Colonic mucosa (tissue), 4 donors: Measurements from ENCODE around the gene PTPRM. TPM values are rescaled to one million over a fixed set of nuclear protein-coding genes. Genes with fewer than 3 reads are reported as not detected.

Experiments used
- DNase-seq: peaks from one replicate; pipeline ENCODE4 v3.0.0-alpha.2; 2020
- H3K27ac ChIP-seq: fragments of 200-600 bp; one replicate; pipeline ENCODE4 v1.8.0; 2021
- H3K27me3 ChIP-seq: fragments of 200-600 bp; one replicate; pipeline ENCODE4 v1.8.0; 2021
- H3K36me3 ChIP-seq: fragments of 200-600 bp; one replicate; pipeline ENCODE4 v1.8.0; 2021
- H3K4me1 ChIP-seq: fragments of 200-600 bp; one replicate; pipeline ENCODE4 v1.8.0; 2021; ENCODE audit warnings: mild to moderate bottlenecking
- H3K4me3 ChIP-seq: fragments of 200-600 bp; one replicate; pipeline ENCODE4 v1.8.0; 2021
- H3K9ac ChIP-seq, 2 donors: one replicate each; pipeline ENCODE4 v1.7.0; 2013; ENCODE audit warnings: control low read depth in 2 of 2, low read depth in 2 of 2, low read length in 2 of 2
- H3K9me3 ChIP-seq: fragments of 200-600 bp; one replicate; pipeline ENCODE4 v1.8.0; 2021
- intact Hi-C: fragments of 100-400 bp; cut with DNase I; formaldehyde crosslinking; loops from one replicate; pipeline ENCODE4 v1.14.1; 2022
- total RNA-seq, 2 donors: library from RNA; stranded (reverse); fragmentation: NEBNext Ultra II Directional in 1 of 2; extraction: Animal tissue kit (Norgen Biotek cat#: 25700) in 1 of 2; gene quantifications; one replicate each; pipeline ENCODE4 v1.2.1, GENCODE V29; 2021
- TF ChIP-seq, protein P1 (sequence below): fragments of 200-600 bp; IDR thresholded peaks from one replicate; pipeline ENCODE4 v1.8.0; 2022; ENCODE audit warnings: antibody characterized with exemption, mild to moderate bottlenecking
- donor health status: healthy.
- donor health status: DM: no; HTN: no; CAD: no.
- donor health status: DM: no; HTN: no; CAD: no.

PTPRM gene
- total RNA-seq, 2 donors from 2014 or later, result 8.1 to 13.9 TPM

DNA sequence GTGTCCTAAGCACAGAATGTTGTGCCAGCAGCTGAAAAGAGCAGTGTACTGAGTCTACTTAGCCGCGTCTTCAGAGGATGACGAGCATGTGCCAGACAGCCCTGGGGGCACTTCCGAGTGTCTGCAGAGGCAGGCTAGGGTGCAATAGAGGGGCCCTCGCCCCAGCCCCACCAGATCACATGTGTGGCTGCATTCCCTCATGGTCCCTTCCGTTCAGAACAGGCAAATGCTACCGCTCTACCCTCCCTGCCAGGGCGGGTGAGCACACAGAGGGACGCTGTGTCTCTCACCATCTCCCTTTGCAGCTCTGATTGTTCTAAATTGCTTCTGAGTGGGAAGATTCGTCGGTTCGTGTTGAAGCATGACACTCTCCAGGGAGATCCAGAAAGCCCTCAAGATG, 829.9 kb downstream of the PTPRM start:
- Histone ChIP-seq H3K9ac (no peak overlapping the region), H3K4me1 (no peaks in the 10 kb centered on the region), H3K27me3 (no peaks in the 10 kb centered on the region), H3K27ac (no peak overlapping the region), H3K9me3 (no peaks in the 10 kb centered on the region), H3K4me3 (no peak overlapping the region), H3K36me3 (no peaks in the 10 kb centered on the region)
- intact Hi-C loops, result no loop called here
- TF ChIP-seq, protein P1, sequence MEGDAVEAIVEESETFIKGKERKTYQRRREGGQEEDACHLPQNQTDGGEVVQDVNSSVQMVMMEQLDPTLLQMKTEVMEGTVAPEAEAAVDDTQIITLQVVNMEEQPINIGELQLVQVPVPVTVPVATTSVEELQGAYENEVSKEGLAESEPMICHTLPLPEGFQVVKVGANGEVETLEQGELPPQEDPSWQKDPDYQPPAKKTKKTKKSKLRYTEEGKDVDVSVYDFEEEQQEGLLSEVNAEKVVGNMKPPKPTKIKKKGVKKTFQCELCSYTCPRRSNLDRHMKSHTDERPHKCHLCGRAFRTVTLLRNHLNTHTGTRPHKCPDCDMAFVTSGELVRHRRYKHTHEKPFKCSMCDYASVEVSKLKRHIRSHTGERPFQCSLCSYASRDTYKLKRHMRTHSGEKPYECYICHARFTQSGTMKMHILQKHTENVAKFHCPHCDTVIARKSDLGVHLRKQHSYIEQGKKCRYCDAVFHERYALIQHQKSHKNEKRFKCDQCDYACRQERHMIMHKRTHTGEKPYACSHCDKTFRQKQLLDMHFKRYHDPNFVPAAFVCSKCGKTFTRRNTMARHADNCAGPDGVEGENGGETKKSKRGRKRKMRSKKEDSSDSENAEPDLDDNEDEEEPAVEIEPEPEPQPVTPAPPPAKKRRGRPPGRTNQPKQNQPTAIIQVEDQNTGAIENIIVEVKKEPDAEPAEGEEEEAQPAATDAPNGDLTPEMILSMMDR, result no peak
- DNase-seq, result no peak

DNA sequence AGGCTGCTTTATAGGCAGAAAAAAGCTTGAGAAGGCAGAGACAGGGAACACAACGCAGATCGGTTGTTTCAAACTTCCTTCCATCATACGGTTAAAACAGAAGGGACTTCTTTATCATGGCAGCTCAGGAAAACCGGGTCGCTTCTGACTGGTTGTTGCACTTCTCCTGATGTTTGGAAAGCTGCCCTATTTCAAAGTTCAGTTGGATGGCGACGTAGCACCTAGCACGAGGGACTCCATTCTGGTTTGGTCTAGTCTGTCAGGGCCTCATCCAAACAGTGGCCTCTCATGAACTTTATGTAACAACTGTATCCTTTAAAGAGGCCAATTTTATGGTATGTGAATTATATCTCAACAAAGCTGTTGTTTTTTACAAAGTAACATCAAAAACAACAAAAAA, 832.0 kb downstream of the PTPRM start:
- no peak overlapping the region for H3K4me3 ChIP-seq
- no peak for DNase-seq
- H3K27ac ChIP-seq, result no peak overlapping the region
- TF ChIP-seq, protein P1, result no peak
- no peaks in the 10 kb centered on the region for H3K9me3 ChIP-seq
- no peaks in the 10 kb centered on the region for H3K4me1 ChIP-seq
- H3K36me3 ChIP-seq, result no peaks in the 10 kb centered on the region
- H3K27me3 ChIP-seq, result no peaks in the 10 kb centered on the region
- no peak overlapping the region for H3K9ac ChIP-seq
- intact Hi-C loops, result no loop called here

DNA sequence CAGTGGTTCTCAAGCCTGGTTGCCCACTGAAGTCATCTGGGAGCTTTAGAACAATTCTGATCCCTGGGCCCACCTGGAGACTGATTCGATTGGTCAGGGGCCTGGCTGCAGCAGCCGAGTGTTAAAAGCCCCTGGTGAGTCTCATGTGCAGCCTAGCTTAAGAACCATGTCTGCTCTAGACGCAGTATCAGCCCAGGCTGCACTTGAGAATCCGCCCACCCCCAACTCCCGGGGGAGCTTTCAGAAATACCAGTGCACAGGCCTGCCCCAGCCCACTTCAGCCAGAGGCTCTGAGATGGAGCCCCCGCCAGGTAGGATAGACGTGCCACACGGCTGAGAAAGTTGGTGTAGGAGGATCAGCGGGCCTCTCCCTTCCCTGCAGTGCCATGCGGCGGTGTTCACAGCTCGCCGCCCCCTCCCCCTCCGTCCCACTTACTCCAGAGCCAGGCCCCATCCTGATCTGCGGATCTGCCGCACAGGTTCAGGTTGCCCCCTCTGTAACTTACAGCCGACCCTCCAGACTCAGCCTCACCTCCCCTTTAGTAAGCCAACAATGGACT, 833.2 kb downstream of the PTPRM start:
- Histone ChIP-seq H3K9ac (no peak overlapping the region), H3K9me3 (no peaks in the 10 kb centered on the region), H3K27me3 (no peaks in the 10 kb centered on the region), H3K4me1 (no peaks in the 10 kb centered on the region), H3K36me3 (no peaks in the 10 kb centered on the region), H3K27ac (no peak overlapping the region), H3K4me3 (no peak overlapping the region)
- DNase-seq, result no peak
- TF ChIP-seq, protein P1, result no peak
- intact Hi-C loops, result no loop called here

DNA sequence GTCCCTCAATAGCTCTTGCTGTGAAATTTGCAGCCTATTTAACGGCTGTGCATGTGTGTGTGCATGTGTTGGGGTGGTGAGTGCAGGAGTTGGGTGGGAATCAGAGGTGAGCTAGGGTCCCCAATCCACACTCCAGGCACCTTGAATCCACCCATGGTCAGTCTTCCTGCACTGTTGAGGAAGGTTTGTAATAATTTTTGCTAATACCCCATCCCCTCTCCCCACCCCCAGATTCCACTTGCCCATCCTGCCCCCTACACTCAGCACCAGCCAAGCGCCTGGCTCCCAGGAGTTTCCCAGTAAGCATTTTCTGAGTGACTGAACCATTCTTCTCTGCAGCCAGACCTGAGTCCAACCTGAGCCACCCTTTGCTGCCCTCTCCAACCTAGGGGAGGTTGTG, 833.7 kb downstream of the PTPRM start:
- intact Hi-C loops, result no loop called here
- H3K36me3 ChIP-seq, result no peaks in the 10 kb centered on the region
- no peak overlapping the region for H3K4me3 ChIP-seq
- TF ChIP-seq, protein P1, result no peak
- DNase-seq, result no peak
- H3K9me3 ChIP-seq, result no peaks in the 10 kb centered on the region
- no peak overlapping the region for H3K27ac ChIP-seq
- no peaks in the 10 kb centered on the region for H3K27me3 ChIP-seq
- H3K9ac ChIP-seq, result no peak overlapping the region
- no peaks in the 10 kb centered on the region for H3K4me1 ChIP-seq

DNA sequence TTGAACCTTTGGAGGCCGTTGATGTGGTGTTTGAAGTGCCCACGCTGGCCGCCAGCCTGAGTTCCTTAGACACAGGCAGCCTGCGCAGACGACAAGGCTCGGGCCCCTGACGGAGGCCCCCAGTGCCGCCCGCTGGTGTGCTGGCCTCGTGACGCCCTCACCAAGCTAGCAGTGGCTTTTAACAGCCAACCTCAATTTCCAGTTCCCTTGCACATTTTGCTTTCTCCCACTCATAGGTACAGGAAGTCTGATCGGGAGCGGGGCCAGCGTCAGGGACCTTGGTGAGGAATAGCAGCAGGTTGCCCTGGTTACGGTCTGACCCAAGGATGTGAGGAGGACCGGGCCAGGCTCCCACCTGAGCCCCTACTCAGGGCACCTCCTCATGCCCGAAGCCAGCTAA, 834.5 kb downstream of the PTPRM start:
- Histone ChIP-seq H3K27me3 (no peaks in the 10 kb centered on the region), H3K9ac (no peak overlapping the region), H3K4me3 (no peak overlapping the region), H3K27ac (no peak overlapping the region), H3K36me3 (no peaks in the 10 kb centered on the region), H3K4me1 (no peaks in the 10 kb centered on the region), H3K9me3 (no peaks in the 10 kb centered on the region)
- DNase-seq, result no peak
- intact Hi-C loops, result no loop called here
- TF ChIP-seq, protein P1, result no peak
